ENCODE data around the gene NKPD1. TPM values are rescaled to one million over a fixed set of nuclear protein-coding genes. Genes with fewer than 3 reads are reported as not detected.

Gene NKPD1
- total and polyA plus RNA-seq, 2 donors (not counting 3 experiments of a cell fraction or from before 2014, with no cell fraction given) = 0.04 TPM; not detected in 1

DNA sequence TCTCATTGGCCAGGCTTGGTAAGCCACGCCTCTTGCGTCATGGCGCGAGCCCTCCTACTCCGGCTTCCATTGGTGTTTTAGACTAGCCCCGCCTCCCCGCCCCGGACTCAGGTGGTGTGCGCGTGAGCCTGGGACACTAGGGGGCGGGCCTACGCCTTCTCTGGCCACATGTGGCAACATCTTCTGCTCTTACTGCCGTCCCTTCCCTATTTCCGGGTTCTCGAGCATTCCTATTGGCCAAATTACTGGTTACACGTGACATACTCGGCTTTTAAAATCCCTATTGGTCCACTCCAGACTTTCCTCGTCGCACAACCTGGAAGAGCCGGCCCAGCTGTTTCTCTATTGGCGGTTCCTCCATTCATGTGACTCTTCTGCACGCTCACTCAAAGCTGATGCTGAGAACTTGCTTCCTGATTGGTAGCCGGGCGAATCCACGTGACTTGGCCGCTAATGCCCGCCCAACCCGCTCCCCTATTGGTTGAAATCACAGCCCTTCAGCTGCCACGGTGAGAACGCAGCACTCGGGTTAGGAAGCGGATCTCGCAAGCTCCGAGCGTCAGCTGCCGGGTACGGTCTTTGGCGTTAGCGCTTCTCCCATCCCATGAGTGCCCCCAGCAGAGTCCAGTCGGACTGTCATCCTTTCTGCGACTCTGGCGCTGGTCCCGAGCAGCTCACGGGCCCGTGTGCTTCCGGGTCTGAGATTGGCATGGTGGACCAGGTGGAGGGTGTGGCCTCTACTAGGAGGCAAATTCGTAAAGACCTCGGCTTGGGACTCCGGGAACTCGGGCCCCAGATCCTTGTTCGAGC, 17.7 kb upstream of the NKPD1 start, which contains the start of gene BLOC1S3:
TSS of gene BLOC1S3 (plus strand) at position 523 of the 810 bp plus-strand sequence. CDS start 513 bp downstream, outside the sequence.
- Histone ChIP-seq H3K27me3 (ENCODE audit: control insufficient read depth in 2 of 2, insufficient read depth in 2 of 2, low read length in 2 of 2) (no peaks in the 10 kb centered on the region), H3K27ac (ENCODE audit: insufficient read depth, low read depth, low read length) (peak within 1 kb of the TSS; percentile 80), H3K4me2 (ENCODE audit: insufficient read depth, low read length) (peak within 1 kb of the TSS; percentile 84), H2AFZ (ENCODE audit: low read depth, low read length) (peak within 1 kb of the TSS; percentile 92), H4K20me1 (replicated peaks; ENCODE audit: control insufficient read depth, extremely low read depth, insufficient read depth, low read length) (no peaks in the 10 kb centered on the region), H3K4me3 (replicated peaks in 1 of 3; ENCODE audit: insufficient read depth in 1 of 3, low read depth in 1 of 3, low read length in 3 of 3) (peak within 1 kb of the TSS; percentile 68 to 91 (median 85)), H3K9ac (replicated peaks; ENCODE audit: extremely low read depth, insufficient read depth, low read length) (peak within 1 kb of the TSS; percentile 79), H3K9me3 (replicated peaks; ENCODE audit: control insufficient read depth, insufficient read depth, low read length) (no peaks in the 10 kb centered on the region), H3K4me1 (ENCODE audit: control insufficient read depth, extremely low read depth, insufficient read depth, low read length) (peaks cover 13% of the 10 kb centered on the region), H3K9me1 (replicated peaks; ENCODE audit: control insufficient read depth, extremely low read depth, insufficient read depth, low read length) (no peaks in the 10 kb centered on the region), H3K79me2 (ENCODE audit: control insufficient read depth, insufficient read depth, low read length) (peaks cover 11% of the 10 kb centered on the region), H3K36me3 (ENCODE audit: control insufficient read depth in 2 of 2, extremely low read depth in 1 of 2, insufficient read depth in 2 of 2, low read length in 2 of 2) (no peaks in the 10 kb centered on the region)
- POLR2A ChIA-PET = interaction anchor here (0.7 to 1.4 kb wide), 2 partner anchors 14 to 16 kb away, joined by 3 read pairs; no protein-coding TSS in a partner anchor
- peak; percentile 100 for DNase-seq (ENCODE audit: low read depth, low spot score)
- BruUV-seq (replicated peaks) = TSS peak; percentile 48
- intact Hi-C loops (cut with micrococcal nuclease) (loop anchor here (1.0 kb wide), 1 partner anchor 86 kb away; no protein-coding TSS in a partner anchor), dilution Hi-C loops (cut with MboI; ENCODE audit: extremely low pct_ligation_motif_present, low sequenced_read_pairs) (no loop called here)
- no peak for TF ChIP-seq EZH2 (IDR thresholded peaks at IDR 0.05; ENCODE audit: borderline replicate concordance, low read depth, low read length, severe bottlenecking)
- TF ChIP-seq POLR2A (IDR thresholded peaks at IDR 0.05; ENCODE audit: low read depth, low read length) = peak; percentile 58
- no peak for TF ChIP-seq POLR2AphosphoS5 (IDR thresholded peaks at IDR 0.05; ENCODE audit: insufficient read depth, low read depth, low read length)
- TF ChIP-seq MYC (IDR thresholded peaks at IDR 0.05; ENCODE audit: low read depth, low read length) = peak; percentile 59
- TF ChIP-seq JUN (IDR thresholded peaks at IDR 0.05; ENCODE audit: borderline replicate concordance, insufficient read depth, insufficient read length, low read depth) = no peak
- peak; percentile 83 for TF ChIP-seq MAX (IDR thresholded peaks at IDR 0.05; ENCODE audit: insufficient read depth, insufficient read length)
- TF ChIP-seq FOS (IDR thresholded peaks at IDR 0.05; ENCODE audit: borderline replicate concordance, insufficient read depth, low read length) = no peak
- peak; percentile 22 to 53 for TF ChIP-seq CTCF (IDR thresholded peaks at IDR 0.05; ENCODE audit: extremely low read depth in 1 of 2, insufficient read depth in 1 of 2, low read depth in 1 of 2, low read length in 2 of 2)
- no peak for TF ChIP-seq GATA2 (IDR thresholded peaks at IDR 0.05; ENCODE audit: insufficient read depth, insufficient read length, low read depth, low read length)
- CTCF ChIA-PET = interaction anchor here (0.7 to 3.3 kb wide), 11 partner anchors 8 to 161 kb away, joined by 3 to 13 read pairs (median 7); partner anchors contain the start of genes NKPD1 and PPP1R37
- peak; percentile 100 for FAIRE-seq

All from endothelial cell of umbilical vein (primary cell).